Stimulated activated CD8-positive, alpha-beta memory T cell treated with anti-CD3 and anti-CD28 coated beads, Interleukin-15, amount 100 ng/mL, for 24 hours (primary cell): ENCODE results near the gene ZNF213.
"Not testable (repeated sequence)": the region's sequence is repeated elsewhere in the genome, so short reads cannot be mapped to it uniquely, and the experiment has no call there.

ENCODE experiments used
- DNase-seq: peaks from one replicate; pipeline ENCODE4 v3.0.0-alpha.2; 2020; ENCODE audit warnings: low read depth

The ZNF213 gene

GRCh38 chr16:3129137-3130131 is 5.4 kb upstream of the ZNF213 start:
- no peak for DNase-seq

DNA sequence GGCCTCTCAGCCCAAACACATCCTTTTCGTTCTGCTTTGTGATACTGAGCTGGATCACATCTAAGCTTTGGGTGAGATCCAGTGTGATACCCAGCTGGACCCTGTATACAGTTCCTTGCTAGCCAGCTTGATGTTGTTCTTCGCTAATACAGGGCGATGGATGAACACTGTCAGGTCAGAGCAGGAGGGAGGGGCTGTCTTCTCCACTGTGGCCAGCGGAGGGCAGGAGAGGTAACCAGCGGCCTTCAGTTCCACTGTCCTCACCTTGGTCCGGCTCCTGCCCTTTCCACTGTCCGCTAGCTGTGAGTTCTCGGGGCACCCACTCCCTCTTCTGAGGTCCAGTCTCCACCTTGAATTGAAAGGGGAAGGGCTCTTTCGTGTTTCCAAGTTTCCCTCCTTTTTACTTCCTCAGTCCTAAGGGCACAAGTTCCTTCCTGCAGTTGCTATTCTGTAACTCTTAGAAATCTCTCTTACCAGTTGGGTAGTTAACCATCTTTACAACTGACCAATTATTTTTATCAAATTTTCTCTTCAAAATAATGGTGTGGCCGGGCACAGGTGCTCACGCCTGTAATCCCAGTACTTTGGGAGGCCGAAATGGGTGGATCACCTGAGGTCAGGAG is 3.0 kb upstream of the ZNF213 start:
- no peak for DNase-seq

GRCh38 chr16:3133844-3134243 is 985 bp upstream of the ZNF213 start:
- DNase-seq, result no peak

DNA sequence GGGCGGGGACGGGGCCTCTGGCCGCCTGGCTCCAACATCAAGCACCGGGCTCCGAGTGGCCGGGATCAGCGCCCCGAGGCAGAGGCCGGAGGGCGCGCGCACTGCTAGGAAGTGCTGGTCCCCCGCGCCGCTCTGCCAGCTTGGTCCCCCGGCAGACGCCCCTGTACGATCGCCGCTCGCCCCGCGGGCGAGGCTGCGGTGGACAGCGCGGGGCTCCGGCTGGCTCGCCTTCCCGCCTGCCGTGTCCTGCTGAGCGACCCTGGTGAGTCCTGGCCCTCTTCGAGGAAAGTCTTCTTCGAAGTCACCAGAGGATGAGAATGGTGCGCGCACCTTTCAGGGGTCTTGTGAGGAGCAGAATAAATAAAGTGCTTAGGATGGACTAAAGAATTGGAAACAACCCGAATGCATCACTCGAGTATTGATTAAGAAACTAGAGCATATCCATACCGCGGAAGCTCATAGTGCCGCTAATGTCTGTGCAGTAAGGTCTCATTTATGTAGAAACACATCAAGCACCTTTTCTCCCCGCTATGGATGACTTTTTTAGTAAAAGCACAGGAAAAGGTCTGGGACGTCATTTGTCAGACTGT is 392 bp downstream of the ZNF213 start:
- no peak for DNase-seq

DNA sequence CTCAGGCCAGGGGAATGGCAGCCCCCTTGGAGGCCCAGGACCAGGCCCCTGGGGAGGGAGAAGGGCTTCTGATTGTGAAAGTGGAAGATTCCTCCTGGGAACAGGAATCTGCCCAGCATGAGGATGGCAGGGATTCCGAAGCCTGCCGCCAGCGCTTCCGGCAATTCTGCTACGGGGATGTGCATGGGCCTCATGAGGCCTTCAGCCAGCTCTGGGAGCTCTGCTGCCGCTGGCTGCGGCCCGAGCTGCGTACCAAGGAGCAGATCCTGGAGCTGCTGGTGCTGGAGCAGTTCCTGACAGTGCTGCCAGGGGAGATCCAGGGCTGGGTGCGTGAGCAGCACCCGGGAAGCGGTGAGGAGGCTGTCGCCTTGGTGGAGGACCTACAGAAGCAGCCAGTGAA is 2.4 kb downstream of the ZNF213 start:
- no peak for DNase-seq

DNA sequence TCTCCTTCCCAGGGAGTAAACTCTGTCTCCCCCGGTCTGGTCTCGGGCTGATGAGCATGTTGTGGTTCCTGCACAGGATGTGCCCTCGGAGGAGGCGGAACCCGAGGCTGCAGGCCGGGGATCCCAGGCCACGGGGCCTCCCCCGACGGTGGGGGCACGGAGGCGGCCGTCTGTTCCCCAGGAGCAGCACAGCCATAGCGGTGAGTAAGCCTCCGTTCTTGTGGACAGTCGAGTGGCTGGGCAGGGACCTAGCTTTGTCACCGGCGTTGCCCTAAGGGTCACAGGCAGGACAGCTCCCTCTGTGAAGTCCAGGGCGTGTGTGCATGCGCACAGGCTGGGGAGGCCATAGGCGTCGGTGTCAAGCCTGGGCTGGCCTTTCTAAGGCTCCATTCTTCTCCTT is 3.5 kb downstream of the ZNF213 start:
- no peak for DNase-seq

GRCh38 chr16:3138823-3139426 is 4.1 kb downstream of the ZNF213 start:
- DNase-seq, result no peak

- DNase-seq, result not testable (repeated sequence)
These were observed 4.7 kb downstream of the ZNF213 start for GRCh38 chr16:3139561-3139960.

GRCh38 chr16:3140603-3141427 is 6.0 kb downstream of the ZNF213 start:
- DNase-seq, result no peak

DNA sequence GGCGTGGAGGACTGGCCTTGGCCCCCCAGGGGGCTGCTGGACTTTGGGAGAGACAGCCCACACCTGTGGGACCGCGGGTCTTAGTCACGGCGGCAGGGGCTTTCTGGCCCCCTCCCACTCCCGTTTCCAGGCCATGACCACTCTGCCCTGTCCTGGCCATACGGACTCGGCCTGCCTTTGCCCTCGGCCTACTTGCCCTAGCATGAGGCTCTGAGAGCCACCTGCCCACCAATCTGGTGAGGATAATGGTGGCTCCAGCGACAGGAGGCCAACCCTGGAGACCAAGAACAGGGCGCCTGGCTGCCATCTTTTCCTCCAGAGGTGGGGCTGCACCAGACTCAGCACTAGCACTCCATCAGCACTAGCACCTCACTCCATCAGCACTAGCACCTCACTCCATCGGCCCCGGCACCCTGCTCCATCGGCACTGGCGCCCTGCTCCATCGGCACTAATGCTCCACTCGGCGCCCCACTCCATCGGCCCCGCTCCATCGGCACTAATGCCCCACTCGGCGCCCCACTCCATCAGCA is 7.0 kb downstream of the ZNF213 start:
- DNase-seq, result no peak

- no peak for DNase-seq
These were observed 7.5 kb downstream of the ZNF213 start for GRCh38 chr16:3142327-3142726.

DNA sequence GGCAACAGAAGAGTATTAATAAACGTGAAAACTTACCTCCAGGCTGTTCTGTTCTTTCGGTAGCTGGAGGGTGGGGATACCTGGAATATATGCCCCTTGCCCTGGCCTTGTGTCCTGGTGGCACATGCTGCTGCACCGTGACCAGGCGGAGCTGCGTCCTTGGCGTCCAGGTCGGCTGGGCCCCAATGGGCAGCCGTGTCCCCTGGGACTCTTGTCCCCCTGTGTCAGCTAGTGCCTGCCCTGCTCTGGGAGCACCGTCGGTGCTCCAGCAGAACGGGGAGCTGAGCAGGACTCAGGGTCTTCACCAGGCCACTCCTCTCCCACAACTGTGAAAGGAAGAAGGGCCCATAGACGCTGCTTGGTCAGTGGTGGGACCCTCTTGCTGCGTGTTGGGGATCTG is 7.9 kb downstream of the ZNF213 start:
- DNase-seq, result no peak

- DNase-seq, result no peak
These were observed 8.4 kb downstream of the ZNF213 start for GRCh38 chr16:3143189-3143588.

- DNase-seq, result no peak
These were observed 8.9 kb downstream of the ZNF213 start for GRCh38 chr16:3143598-3144320.

DNA sequence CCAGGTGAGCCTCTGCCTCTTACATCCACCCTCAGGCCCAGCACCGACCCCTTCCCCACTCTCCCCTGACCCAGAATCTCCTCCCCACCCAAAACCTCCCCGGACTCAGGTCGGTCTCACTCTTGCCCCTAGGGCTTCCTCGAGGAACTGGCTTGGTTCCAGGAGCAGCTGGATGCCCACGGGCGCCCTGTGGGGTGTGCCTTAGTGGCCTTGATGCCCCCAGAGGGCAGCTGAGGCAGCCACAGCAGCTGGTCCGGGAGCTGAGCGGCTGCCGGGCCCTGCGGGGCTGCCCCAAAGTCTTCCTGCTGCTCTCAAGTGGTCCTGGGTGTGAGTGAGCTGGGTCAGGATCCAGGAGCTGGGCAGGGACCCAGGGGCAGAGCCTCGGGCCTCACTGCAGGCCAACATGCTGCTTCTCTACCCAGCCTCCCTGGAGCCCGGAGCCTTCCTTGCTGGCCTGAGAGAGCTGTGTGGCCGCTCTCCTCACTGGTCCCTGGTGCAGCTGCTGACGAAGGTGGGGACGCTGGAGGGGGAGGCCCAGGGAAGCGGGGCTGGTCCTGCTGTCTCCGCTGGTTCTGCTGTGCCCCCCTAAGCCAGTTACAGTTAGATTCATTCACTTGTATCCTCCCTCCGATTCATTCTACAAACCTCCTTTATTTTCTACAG is 9.6 kb downstream of the ZNF213 start:
- DNase-seq, result no peak

- no peak for DNase-seq
These were observed 10.3 kb downstream of the ZNF213 start for GRCh38 chr16:3145151-3145550.

DNA sequence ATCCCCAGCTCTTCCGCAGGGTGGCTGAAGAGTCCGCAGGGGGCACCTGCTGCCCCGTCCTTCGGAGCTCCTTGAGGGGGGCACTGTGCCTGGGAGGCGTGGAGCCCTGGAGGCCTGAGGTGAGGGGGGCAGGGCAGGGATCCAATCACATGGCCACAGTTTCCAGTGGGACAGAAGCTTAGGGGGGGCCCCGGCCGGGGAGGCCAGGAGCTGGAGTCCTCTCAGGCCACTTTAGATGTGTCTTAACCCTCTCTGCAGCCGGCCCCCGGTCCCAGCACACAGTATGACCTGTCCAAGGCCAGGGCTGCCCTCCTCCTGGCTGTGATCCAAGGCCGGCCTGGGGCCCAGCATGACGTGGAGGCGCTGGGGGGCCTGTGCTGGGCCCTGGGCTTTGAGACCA is 10.8 kb downstream of the ZNF213 start:
- no peak for DNase-seq

DNA sequence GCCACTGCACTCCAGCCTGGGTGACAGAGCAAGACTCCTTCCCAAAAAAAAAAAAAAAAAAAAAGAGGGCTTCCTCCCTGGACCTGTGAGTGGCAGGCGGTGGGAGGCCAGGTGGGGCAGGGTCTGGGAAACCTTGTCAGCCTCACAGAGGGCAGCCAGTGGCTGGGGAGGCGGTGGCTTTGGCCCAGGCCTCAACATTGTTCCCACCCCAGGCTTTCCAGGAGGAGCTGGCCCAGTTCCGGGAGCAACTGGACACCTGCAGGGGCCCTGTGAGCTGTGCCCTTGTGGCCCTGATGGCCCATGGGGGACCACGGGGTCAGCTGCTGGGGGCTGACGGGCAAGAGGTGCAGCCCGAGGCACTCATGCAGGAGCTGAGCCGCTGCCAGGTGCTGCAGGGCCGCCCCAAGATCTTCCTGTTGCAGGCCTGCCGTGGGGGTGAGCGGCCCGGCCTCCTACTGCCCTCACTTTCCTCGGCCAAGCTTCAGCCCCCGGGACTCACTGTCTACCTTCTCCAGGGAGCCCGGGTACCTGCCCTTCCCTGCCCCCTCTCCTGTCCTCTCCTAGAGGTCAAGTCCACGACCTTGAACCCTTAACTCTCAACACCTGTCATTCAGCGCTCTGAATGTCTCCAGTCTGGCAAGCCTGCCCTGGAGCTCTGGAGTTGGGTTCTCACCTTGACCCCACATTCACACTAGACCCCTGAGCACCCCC is 12.4 kb downstream of the ZNF213 start:
- no peak for DNase-seq

DNA sequence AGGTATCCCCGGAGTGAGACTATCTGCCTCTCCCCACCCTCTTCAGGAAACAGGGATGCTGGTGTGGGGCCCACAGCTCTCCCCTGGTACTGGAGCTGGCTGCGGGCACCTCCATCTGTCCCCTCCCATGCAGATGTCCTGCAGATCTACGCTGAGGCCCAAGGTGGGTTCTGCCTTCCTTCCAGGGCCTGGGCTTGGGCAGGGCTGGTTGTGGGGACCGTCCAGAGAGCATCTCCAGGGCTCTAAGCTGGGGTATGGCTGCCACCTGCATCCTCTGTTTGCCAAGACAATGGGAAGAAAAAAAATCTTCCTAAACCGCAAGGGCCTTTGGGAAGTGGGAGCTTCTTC is 12.9 kb downstream of the ZNF213 start:
- no peak for DNase-seq
